ENCODE measurements around the gene LY6G5C.

GRCh38 chr6:31713465-31713864 is 32.6 kb upstream of the LY6G5C start:
- TF ChIP-seq CTCF (IDR thresholded peaks at IDR 0.05) (no peak), POLR2A (IDR thresholded peaks at IDR 0.05) (no peak)

All from sigmoid colon (tissue), 3 donors.